HepG2 (cell line): ENCODE data around the gene MFSD6. TPM values are rescaled to one million over a fixed set of nuclear protein-coding genes. Genes with fewer than 3 reads are reported as not detected.

Experiments used
- ATAC-seq: fragments of 200-7000 bp; cut with Tn5 transposase; 3 replicates; pipeline ENCODE4 v1.9.1; 2020; ENCODE audit warnings: mild to moderate bottlenecking, moderate library complexity
- BruUV-seq: library from RNA; stranded (reverse); fragments of 400-500 nt; replicated peaks from 2 replicates; lab custom pipeline; 2021; lab: Mats Ljungman, UMichigan
- CTCF ChIA-PET: fragments of 300-600 bp; formaldehyde crosslinking; extraction: SDS; loops from one replicate; lab custom pipeline; 2021; ENCODE audit warnings: low total read pairs, inconsistent platforms, low intra/inter-chr PET ratio; lab: Yijun Ruan, JAX
- POLR2A ChIA-PET: fragments of 350-600 bp; sonication (Branson Sonifier 250); formaldehyde crosslinking; loops from one replicate; lab custom pipeline; 2020; ENCODE audit warnings: antibody characterized with exemption, inconsistent platforms; lab: Yijun Ruan, JAX
- DNase-seq: peaks from one replicate; pipeline ENCODE4 v3.0.0-alpha.2; 2015; ENCODE audit warnings: low spot score
- FAIRE-seq: peaks from 3 replicates; lab custom pipeline; 2011; peaks lifted over from hg19 to GRCh38; lab: Jason Lieb, UNC
- H2AFZ ChIP-seq: one replicate; pipeline ENCODE4 v1.6.1; 2011; ENCODE audit warnings: low read length, inconsistent platforms
- H3K27ac ChIP-seq: fragments of 300-600 bp; 3 replicates; pipeline ENCODE4 v1.8.0; 2011; ENCODE audit warnings: mixed run types, mild to moderate bottlenecking, mixed read lengths, low read length, inconsistent platforms; ENCODE audit not compliant: insufficient read depth; ENCODE audit errors: extremely low read length
- H3K27me3 ChIP-seq, 2 experiments: fragments of 200-600 bp in 1 of 2; 2 replicates in 1 of 2; 3 replicates in 1 of 2; pipeline versions ENCODE4 v1.6.0 to v1.8.0; 2011; ENCODE audit warnings: low read length in 2 of 2, mild to moderate bottlenecking in 2 of 2, moderate library complexity in 2 of 2, inconsistent platforms in 1 of 2; ENCODE audit not compliant: insufficient read depth in 2 of 2, control insufficient read depth in 1 of 2
- H3K36me3 ChIP-seq, 2 experiments: fragments of 200-600 bp in 1 of 2; replicated peaks in 1 of 2; 2 replicates in 1 of 2; 3 replicates in 1 of 2; pipeline versions ENCODE4 v1.5.1 to v1.8.0; 2011; ENCODE audit warnings: low read length in 2 of 2, inconsistent platforms in 1 of 2; ENCODE audit not compliant: insufficient read depth in 2 of 2, control insufficient read depth in 1 of 2
- H3K4me1 ChIP-seq: 2 replicates; pipeline ENCODE4 v1.5.1; 2012; ENCODE audit warnings: low read length, inconsistent platforms; ENCODE audit not compliant: insufficient read depth
- H3K4me2 ChIP-seq: 2 replicates; pipeline ENCODE4 v1.6.0; 2011; ENCODE audit warnings: low read depth, low read length, inconsistent platforms
- H3K4me3 ChIP-seq, 3 experiments: fragments of 200-600 bp in 1 of 3; sonication (generic), shearing (Covaris generic) in 1 of 3; replicated peaks in 1 of 3; 2 replicates each; pipeline ENCODE4 v1.5.1; 2011 to 2016; ENCODE audit warnings: low read length in 3 of 3, inconsistent platforms in 2 of 3, low read depth in 2 of 3, mild to moderate bottlenecking in 2 of 3, control low read depth in 1 of 3, mixed read lengths in 1 of 3; ENCODE audit not compliant: insufficient read depth in 1 of 3
- H3K79me2 ChIP-seq: one replicate; pipeline ENCODE4 v1.6.1; 2011; ENCODE audit warnings: low read length, inconsistent platforms; ENCODE audit not compliant: insufficient read depth
- H3K9ac ChIP-seq: 2 replicates; pipeline ENCODE4 v1.6.0; 2011; ENCODE audit warnings: mild to moderate bottlenecking, low read depth, low read length, inconsistent platforms; ENCODE audit not compliant: insufficient read depth
- H3K9me3 ChIP-seq: 2 replicates; pipeline ENCODE4 v1.5.1; 2012; ENCODE audit warnings: mild to moderate bottlenecking, low read length
- H4K20me1 ChIP-seq: 2 replicates; pipeline ENCODE4 v1.6.0; 2011; ENCODE audit warnings: inconsistent platforms, mild to moderate bottlenecking, low read length, moderate library complexity; ENCODE audit not compliant: insufficient read depth
- CEBPZ ChIP-seq: IDR thresholded peaks from 2 replicates; pipeline ENCODE4 v1.6.1; 2012; ENCODE audit warnings: low read length, improper control_type of control experiment
- GATAD1 ChIP-seq: IDR thresholded peaks from 2 replicates; pipeline ENCODE4 v1.6.1; 2016; ENCODE audit warnings: missing genetic modification reagents, missing compliant biosample characterization
- HOXA5 ChIP-seq: sonication (generic); formaldehyde crosslinking; IDR thresholded peaks from 2 replicates; pipeline ENCODE4 v1.4.0; 2020; ENCODE audit warnings: missing genetic modification reagents
- JUND ChIP-seq: sonication (generic); formaldehyde crosslinking; IDR thresholded peaks from 2 replicates; pipeline ENCODE4 v1.8.0; 2022; ENCODE audit warnings: mild to moderate bottlenecking, missing genetic modification reagents
- MIER3 ChIP-seq: IDR thresholded peaks from 2 replicates; pipeline ENCODE4 v1.6.1; 2016; ENCODE audit warnings: missing compliant biosample characterization, borderline replicate concordance
- MXD1 ChIP-seq: sonication (generic); formaldehyde crosslinking; IDR thresholded peaks from 2 replicates; pipeline ENCODE4 v1.4.0; 2020; ENCODE audit warnings: mild to moderate bottlenecking, missing genetic modification reagents
- SIN3A ChIP-seq: IDR thresholded peaks from 2 replicates; pipeline ENCODE4 v1.6.1; 2011; ENCODE audit warnings: low read depth, mild to moderate bottlenecking, control low read depth, low read length, borderline replicate concordance
- ZFAT ChIP-seq: sonication (generic); formaldehyde crosslinking; conservative IDR thresholded peaks from 2 replicates; pipeline ENCODE4 v1.8.1; 2023; ENCODE audit warnings: missing genetic modification reagents, inconsistent platforms
- ZNF143 ChIP-seq: sonication (generic); formaldehyde crosslinking; IDR thresholded peaks from 2 replicates; pipeline ENCODE4 v1.4.0; 2020; ENCODE audit warnings: missing genetic modification reagents
- ZNF644 ChIP-seq: IDR thresholded peaks from 2 replicates; pipeline ENCODE4 v1.6.1; 2016; ENCODE audit warnings: low read depth
- ZNF782 ChIP-seq: sonication (generic); formaldehyde crosslinking; IDR thresholded peaks from 2 replicates; pipeline ENCODE4 v1.4.0; 2020; ENCODE audit warnings: missing genetic modification reagents, mild to moderate bottlenecking, borderline replicate concordance
- ZSCAN30 ChIP-seq: sonication (generic); formaldehyde crosslinking; IDR thresholded peaks from 2 replicates; pipeline ENCODE4 v1.5.0; 2020; ENCODE audit warnings: mild to moderate bottlenecking, missing genetic modification reagents
- WGBS: methylation state at CpG from one replicate; pipeline ENCODE4 v1.1.6; 2017; ENCODE audit warnings: low lambda C conversion rate; 5-methylcytosine and 5-hydroxymethylcytosine counted together
- in situ Hi-C: cut with HindIII; loops from 2 replicates; pipeline ENCODE4 v1.10.0; 2017; ENCODE audit warnings: low pct_unique_long_range_greater_than_20kb; ENCODE audit not compliant: extremely low pct_ligation_motif_present
- intact Hi-C: fragments of 100-400 bp; cut with micrococcal nuclease; formaldehyde crosslinking; loops from one replicate; pipeline ENCODE4 v1.10.0; 2022; ENCODE audit not compliant: unreplicated experiment
- polyA plus RNA-seq, 8 experiments: library from polyadenylated mRNA; depleted of rRNA in 3 of 8; stranded (reverse) in 7 of 8; unstranded in 1 of 8; fragments of >200 nt; fragmentation: Illumina TruSeq in 4 of 8; extraction: Trizol in 4 of 8; gene quantifications; 2 replicates each; pipeline versions ENCODE4 v1.2.1 to v1.2.3, GENCODE V29; 2011 to 2016; ENCODE audit warnings: low read depth in 4 of 8, missing spikeins in 1 of 8, mixed read lengths in 1 of 8; ENCODE audit not compliant: insufficient read depth in 1 of 8
- total RNA-seq, 5 experiments: library from RNA; depleted of rRNA; stranded (reverse); fragments of >200 nt; fragmentation: Illumina TruSeq; extraction: Trizol; gene quantifications; 2 replicates each; pipeline ENCODE4 v1.2.3, GENCODE V29; 2016; ENCODE audit warnings: low read depth in 1 of 5
- TF ChIP-seq, protein P1 (sequence below): sonication (generic); formaldehyde crosslinking; IDR thresholded peaks from 2 replicates; pipeline ENCODE4 v1.8.0; 2022; ENCODE audit warnings: mild to moderate bottlenecking, missing genetic modification reagents; ENCODE audit not compliant: insufficient replicate concordance

MFSD6 gene
- total and polyA plus RNA-seq, 2 of the 13 experiments (the other 11 are each of a cell fraction or from before 2014, with no cell fraction given): 0.92 to 1.4 TPM

- in situ Hi-C loops (loop anchor here (10.0 to 25.0 kb wide), 2 partner anchors 177 to 429 kb away; partner anchors contain the start of gene INPP1), intact Hi-C loops (loop anchor here (5.0 kb wide), 2 partner anchors 172 to 332 kb away; partner anchors contain the start of gene INPP1)
- FAIRE-seq (no peak), DNase-seq (no peak), ATAC-seq (no peak)
- CTCF ChIA-PET: no interaction called here
- no TSS peak for BruUV-seq
- 64% methylated on average over 2 of the region's 2 CpGs for WGBS
- H3K27me3 ChIP-seq: no peaks in the 10 kb centered on the region
- no peaks in the 10 kb centered on the region for H3K79me2 ChIP-seq
- no peak overlapping the region for H3K27ac ChIP-seq
- no peaks in the 10 kb centered on the region for H3K4me1 ChIP-seq
- H2AFZ ChIP-seq: no peak overlapping the region
- H3K4me3 ChIP-seq: no peak overlapping the region
- TF ChIP-seq ZNF782 (no peak), CEBPZ (no peak), MXD1 (CRISPR knock-in tag) (no peak), ZNF143 (CRISPR knock-in tag) (no peak), ZFAT (no peak), MIER3 (CRISPR knock-in tag) (no peak), ZSCAN30 (no peak), SIN3A (no peak), JUND (no peak), ZNF644 (CRISPR knock-in tag) (no peak), HOXA5 (CRISPR knock-in tag) (no peak), GATAD1 (CRISPR knock-in tag) (no peak)
- TF ChIP-seq, protein P1, sequence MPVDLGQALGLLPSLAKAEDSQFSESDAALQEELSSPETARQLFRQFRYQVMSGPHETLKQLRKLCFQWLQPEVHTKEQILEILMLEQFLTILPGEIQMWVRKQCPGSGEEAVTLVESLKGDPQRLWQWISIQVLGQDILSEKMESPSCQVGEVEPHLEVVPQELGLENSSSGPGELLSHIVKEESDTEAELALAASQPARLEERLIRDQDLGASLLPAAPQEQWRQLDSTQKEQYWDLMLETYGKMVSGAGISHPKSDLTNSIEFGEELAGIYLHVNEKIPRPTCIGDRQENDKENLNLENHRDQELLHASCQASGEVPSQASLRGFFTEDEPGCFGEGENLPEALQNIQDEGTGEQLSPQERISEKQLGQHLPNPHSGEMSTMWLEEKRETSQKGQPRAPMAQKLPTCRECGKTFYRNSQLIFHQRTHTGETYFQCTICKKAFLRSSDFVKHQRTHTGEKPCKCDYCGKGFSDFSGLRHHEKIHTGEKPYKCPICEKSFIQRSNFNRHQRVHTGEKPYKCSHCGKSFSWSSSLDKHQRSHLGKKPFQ (CRISPR knock-in tag): no peak
- H4K20me1 ChIP-seq: no peaks in the 10 kb centered on the region
- POLR2A ChIA-PET: no interaction called here
- H3K4me2 ChIP-seq: no peak overlapping the region
- no peaks in the 10 kb centered on the region for H3K9me3 ChIP-seq
- no peak overlapping the region for H3K9ac ChIP-seq
- H3K36me3 ChIP-seq: peaks cover 1 to 5% of the 10 kb centered on the region in 2 experiments; a peak in 2 of 5 replicates
These were observed 105.7 kb downstream of the MFSD6 start for GRCh38 chr2:190513877-190514276.
